Endodermal cell (in vitro differentiated cells): Measurements from ENCODE around the gene CD44. TPM values are rescaled to one million over a fixed set of nuclear protein-coding genes. Genes with fewer than 3 reads are reported as not detected.
A peak's percentile ranks its signal among the peaks of the same experiment; 100 is the strongest.

ENCODE experiments used
- DNase-seq: peaks from one replicate; pipeline ENCODE4 v3.0.0-alpha.2; 2017
- H3K27ac ChIP-seq: 2 replicates; pipeline ENCODE4 v1.5.1; 2013; ENCODE audit warnings: mild to moderate bottlenecking, low read depth, low read length, moderate library complexity
- H3K27me3 ChIP-seq: 2 replicates; pipeline ENCODE4 v1.6.1; 2013; ENCODE audit warnings: mild to moderate bottlenecking, low read length, moderate library complexity; ENCODE audit not compliant: insufficient read depth, control insufficient read depth, poor library complexity, severe bottlenecking
- H3K36me3 ChIP-seq: 2 replicates; pipeline ENCODE4 v1.7.0; 2013; ENCODE audit warnings: mild to moderate bottlenecking, low read length, moderate library complexity; ENCODE audit not compliant: control insufficient read depth, insufficient read depth
- H3K4me1 ChIP-seq: one replicate; pipeline ENCODE4 v1.7.0; 2013; ENCODE audit warnings: low read length; ENCODE audit not compliant: control insufficient read depth, insufficient read depth
- H3K4me3 ChIP-seq: 2 replicates; pipeline ENCODE4 v1.5.1; 2013; ENCODE audit warnings: mild to moderate bottlenecking, low read length, moderate library complexity
- H3K9ac ChIP-seq: 2 replicates; pipeline ENCODE4 v1.6.1; 2013; ENCODE audit warnings: mild to moderate bottlenecking, low read length, moderate library complexity; ENCODE audit not compliant: poor library complexity, severe bottlenecking; ENCODE audit errors: extremely low read depth
- H3K9me3 ChIP-seq: 2 replicates; pipeline ENCODE4 v1.6.1; 2013; ENCODE audit warnings: mild to moderate bottlenecking, low read length, moderate library complexity; ENCODE audit not compliant: control insufficient read depth
- H3K27ac Mint-ChIP-seq: 2 replicates; pipeline ENCODE4 v1.8.0; 2020; ENCODE audit warnings: mixed read lengths
- H3K27me3 Mint-ChIP-seq: 2 replicates; pipeline ENCODE4 v1.8.0; 2021; ENCODE audit warnings: mild to moderate bottlenecking, mixed read lengths; ENCODE audit not compliant: insufficient read depth
- H3K36me3 Mint-ChIP-seq: 2 replicates; pipeline ENCODE4 v1.8.0; 2020; ENCODE audit warnings: low read depth, mixed read lengths
- H3K4me1 Mint-ChIP-seq: 2 replicates; pipeline ENCODE4 v1.8.0; 2020; ENCODE audit warnings: mixed read lengths
- H3K4me3 Mint-ChIP-seq: 2 replicates; pipeline ENCODE4 v1.8.0; 2020; ENCODE audit warnings: mild to moderate bottlenecking, moderate library complexity, mixed read lengths
- H3K9me3 Mint-ChIP-seq: 2 replicates; pipeline ENCODE4 v1.8.0; 2020; ENCODE audit warnings: mild to moderate bottlenecking, mixed read lengths
- CTCF ChIP-seq: fragments of 200-600 bp; sonication (generic); conservative IDR thresholded peaks from 2 replicates; pipeline ENCODE4 v1.5.0; 2021; ENCODE audit warnings: antibody characterized with exemption, mild to moderate bottlenecking
- WGBS, 2 experiments: methylation state at CpG; one replicate each; pipeline versions ENCODE4 v1.1.5 to v1.1.7; 2013; ENCODE audit warnings: missing lambda C conversion rate in 2 of 2, mixed read lengths in 1 of 2; ENCODE audit not compliant: insufficient coverage in 1 of 2, insufficient read length in 1 of 2; 5-methylcytosine and 5-hydroxymethylcytosine counted together
- total RNA-seq, 2 donors: library from RNA; stranded (reverse); fragmentation: NEBNext Ultra II Directional in 1 of 2; extraction: Animal tissue kit (Norgen Biotek cat#: 25700) in 1 of 2; gene quantifications; 2 replicates in 1 of 2; 3 replicates in 1 of 2; pipeline ENCODE4 v1.2.1, GENCODE V29; 2021

The CD44 gene
- total RNA-seq, 2 donors from 2014 or later = 1.2 to 4.6 TPM

DNA sequence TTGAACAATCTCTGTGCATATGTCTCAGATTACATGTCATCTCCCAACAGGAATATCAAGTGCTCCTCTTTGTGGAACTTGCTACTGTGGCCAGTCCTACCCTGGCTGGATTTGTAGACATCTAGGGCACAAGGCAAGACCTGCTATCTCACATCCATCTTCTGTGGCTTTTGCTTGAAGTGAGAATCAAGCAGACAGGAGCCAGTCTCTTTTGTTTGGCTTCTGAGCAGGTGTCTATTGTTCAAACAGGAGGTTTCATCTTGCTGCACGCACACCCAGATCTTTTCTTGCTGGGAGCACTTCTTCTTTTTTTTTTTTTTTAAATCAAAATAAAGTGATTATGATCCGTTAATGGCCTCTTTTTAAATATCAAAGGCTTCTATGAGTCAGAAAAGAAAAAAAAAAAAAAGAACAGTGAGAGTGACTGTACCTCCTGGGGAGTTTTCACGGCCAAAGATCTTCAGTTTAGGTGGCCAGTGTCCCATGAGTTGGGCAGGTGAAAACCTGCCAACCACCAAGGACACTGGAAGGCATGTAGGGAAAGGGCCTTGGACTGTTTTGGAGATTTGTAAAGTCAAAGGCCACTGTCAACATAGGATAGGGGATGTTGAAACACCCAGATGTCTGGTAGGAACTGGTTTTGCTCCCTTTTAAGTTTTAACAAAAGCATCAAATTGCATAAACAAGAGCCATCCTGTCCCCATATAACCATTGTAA, 78.1 kb downstream of the CD44 start:
- Histone ChIP-seq H3K4me1 (no peaks in the 10 kb centered on the region), H3K27ac (no peak overlapping the region), H3K4me3 (no peak overlapping the region), H3K9me3 (no peaks in the 10 kb centered on the region), H3K9ac (no peak overlapping the region), H3K27me3 (no peaks in the 10 kb centered on the region), H3K36me3 (no peaks in the 10 kb centered on the region)
- DNase-seq = peak; percentile 71
- no peak for TF ChIP-seq CTCF
- Mint-ChIP-seq H3K27ac (no peak overlapping the region), H3K4me3 (no peak overlapping the region), H3K9me3 (no peaks in the 10 kb centered on the region), H3K27me3 (peaks cover 16% of the 10 kb centered on the region), H3K4me1 (peaks cover 10% of the 10 kb centered on the region), H3K36me3 (no peaks in the 10 kb centered on the region)
- 40 to 45% methylated on average over 1 to 3 of the region's 3 CpGs for WGBS, 2 experiments

DNA sequence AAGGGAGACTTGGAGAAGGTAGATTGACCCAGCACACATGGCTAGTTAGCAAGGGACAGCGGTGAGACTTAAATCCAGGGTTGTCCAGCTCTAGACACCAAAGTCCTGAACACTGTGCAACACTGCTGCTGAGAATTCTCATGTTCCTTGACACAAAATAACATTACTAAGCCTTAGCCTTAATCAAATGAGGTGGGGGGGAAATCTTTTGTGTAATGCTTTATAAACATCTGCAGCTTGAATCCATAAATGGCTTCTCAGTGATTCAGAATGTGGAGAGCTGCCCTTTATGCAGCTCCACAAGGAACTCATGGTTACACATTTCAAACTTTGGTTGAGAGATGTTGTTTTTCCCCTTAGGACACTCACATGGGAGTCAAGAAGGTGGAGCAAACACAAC, 80.0 kb downstream of the CD44 start:
- H3K36me3 ChIP-seq = no peaks in the 10 kb centered on the region
- Mint-ChIP-seq H3K36me3 (no peaks in the 10 kb centered on the region), H3K27me3 (peaks cover 17% of the 10 kb centered on the region), H3K4me1 (peaks cover 10% of the 10 kb centered on the region), H3K4me3 (no peak overlapping the region), H3K9me3 (no peaks in the 10 kb centered on the region), H3K27ac (no peak overlapping the region)
- no peak for DNase-seq
- 100% methylated on average over 1 of the region's 1 CpG; no CpG with 5 or more reads in 1 of the 2 experiments for WGBS, 2 experiments
- no peaks in the 10 kb centered on the region for H3K4me1 ChIP-seq
- H3K9ac ChIP-seq = no peak overlapping the region
- no peak overlapping the region for H3K27ac ChIP-seq
- no peaks in the 10 kb centered on the region for H3K27me3 ChIP-seq
- H3K9me3 ChIP-seq = no peaks in the 10 kb centered on the region
- H3K4me3 ChIP-seq = no peak overlapping the region
- no peak for TF ChIP-seq CTCF

DNA sequence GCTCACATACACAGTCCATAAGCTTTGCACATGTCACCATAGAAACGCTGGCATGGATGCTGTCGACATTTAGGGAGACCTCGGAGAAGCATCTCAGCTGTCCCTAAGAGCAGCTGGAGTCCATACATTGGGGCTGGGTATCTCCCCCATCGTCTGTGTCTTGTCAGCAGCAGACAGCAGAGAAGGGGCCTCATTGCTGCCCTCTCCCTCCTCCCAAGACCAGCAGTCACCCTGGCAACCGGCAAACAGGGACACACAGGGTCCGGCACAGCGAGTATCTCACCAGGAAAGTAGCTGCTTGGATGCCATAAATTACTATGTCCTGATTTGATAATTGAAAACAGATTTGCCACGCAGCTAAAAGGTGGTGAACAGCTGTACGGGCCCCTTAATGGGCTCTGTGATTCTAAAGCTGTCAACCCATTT, 84.4 kb downstream of the CD44 start:
- H3K9me3 Mint-ChIP-seq = no peaks in the 10 kb centered on the region
- peak overlapping the region; percentile 18 for H3K27ac ChIP-seq

More for the DNA sequence above, 84.4 kb downstream of the CD44 start:
- DNase-seq = no peak
- no peak overlapping the region for H3K4me3 Mint-ChIP-seq
- Histone ChIP-seq H3K36me3 (no peaks in the 10 kb centered on the region), H3K9me3 (no peaks in the 10 kb centered on the region), H3K9ac (no peak overlapping the region), H3K27me3 (no peaks in the 10 kb centered on the region), H3K4me3 (no peak overlapping the region), H3K4me1 (no peaks in the 10 kb centered on the region)
- no peak for TF ChIP-seq CTCF
- no peaks in the 10 kb centered on the region for H3K4me1 Mint-ChIP-seq
- 72 to 86% methylated on average over 9 of the region's 9 CpGs for WGBS, 2 experiments
- peaks cover 14% of the 10 kb centered on the region for H3K27me3 Mint-ChIP-seq
- no peaks in the 10 kb centered on the region for H3K36me3 Mint-ChIP-seq
- no peak overlapping the region for H3K27ac Mint-ChIP-seq
